LNCaP clone FGC (cell line): ENCODE results near the gene UBE2U.

Source experiments
- DNase-seq: peaks from one replicate; pipeline ENCODE4 v3.0.0-alpha.2; 2011; ENCODE audit warnings: low read depth
- H3K4me3 ChIP-seq: 2 replicates; pipeline ENCODE4 v1.5.1; 2011; ENCODE audit warnings: mild to moderate bottlenecking, low read depth, low read length, control low read depth
- CTCF ChIP-seq: IDR thresholded peaks from 2 replicates; pipeline ENCODE4 v1.5.1; 2012; ENCODE audit warnings: mild to moderate bottlenecking; ENCODE audit not compliant: control insufficient read depth, insufficient read depth; ENCODE audit errors: extremely low read depth

The UBE2U gene

GRCh38 chr1:64173336-64173940, 30.0 kb upstream of the UBE2U start:
- no peak for DNase-seq
- no peak for TF ChIP-seq CTCF
- no peak overlapping the region for H3K4me3 ChIP-seq

- TF ChIP-seq CTCF = no peak
- H3K4me3 ChIP-seq = no peak overlapping the region
- no peak for DNase-seq
Measured at GRCh38 chr1:64175639-64176038, 27.8 kb upstream of the UBE2U start.

- no peak for DNase-seq
- no peak for TF ChIP-seq CTCF
- no peak overlapping the region for H3K4me3 ChIP-seq
Measured at GRCh38 chr1:64176659-64177058, 26.8 kb upstream of the UBE2U start.

GRCh38 chr1:64179588-64179987, 23.8 kb upstream of the UBE2U start:
- H3K4me3 ChIP-seq = no peak overlapping the region
- TF ChIP-seq CTCF = no peak
- no peak for DNase-seq

GRCh38 chr1:64182207-64182606, 21.2 kb upstream of the UBE2U start:
- no peak for DNase-seq
- TF ChIP-seq CTCF = no peak
- no peak overlapping the region for H3K4me3 ChIP-seq

- no peak for TF ChIP-seq CTCF
- no peak for DNase-seq
- H3K4me3 ChIP-seq = no peak overlapping the region
Measured at GRCh38 chr1:64183395-64184002, 19.9 kb upstream of the UBE2U start.

- TF ChIP-seq CTCF = no peak
- DNase-seq = no peak
- H3K4me3 ChIP-seq = no peak overlapping the region
Measured at GRCh38 chr1:64184003-64184440, 19.4 kb upstream of the UBE2U start.
